Measurements from ENCODE around the gene UFSP2.

The UFSP2 gene

GRCh38 chr4:185426960-185427688 is 1.4 kb upstream of the UFSP2 start:
- Histone ChIP-seq H3K4me3 (ENCODE audit: low read depth, low read length) (no peak overlapping the region), H3K36me3 (ENCODE audit: control insufficient read depth, insufficient read depth, low read length) (peaks cover 3% of the 10 kb centered on the region; the same call in 1 of the 2 replicates), H3K9me3 (ENCODE audit: control insufficient read depth, insufficient read depth, low read length) (no peaks in the 10 kb centered on the region), H3K4me1 (ENCODE audit: control insufficient read depth, insufficient read depth, low read length) (peaks cover 5% of the 10 kb centered on the region; the same call in 1 of the 2 replicates), H3K27me3 (ENCODE audit: control insufficient read depth, insufficient read depth, low read length) (no peaks in the 10 kb centered on the region), H3K27ac (ENCODE audit: low read depth, low read length) (no peak overlapping the region), H3K9ac (ENCODE audit: low read depth, low read length) (no peak overlapping the region)

GRCh38 chr4:185424905-185425646 is 688 bp downstream of the UFSP2 start:
- Histone ChIP-seq H3K27me3 (ENCODE audit: control insufficient read depth, insufficient read depth, low read length) (no peaks in the 10 kb centered on the region), H3K36me3 (ENCODE audit: control insufficient read depth, insufficient read depth, low read length) (peaks cover 23% of the 10 kb centered on the region), H3K27ac (ENCODE audit: low read depth, low read length) (peak overlapping the region; percentile 91), H3K9me3 (ENCODE audit: control insufficient read depth, insufficient read depth, low read length) (no peaks in the 10 kb centered on the region), H3K4me3 (ENCODE audit: low read depth, low read length) (peak overlapping the region; percentile 79), H3K4me1 (ENCODE audit: control insufficient read depth, insufficient read depth, low read length) (peaks cover 5% of the 10 kb centered on the region; the same call in 1 of the 2 replicates), H3K9ac (ENCODE audit: low read depth, low read length) (peak overlapping the region; percentile 99)

DNA sequence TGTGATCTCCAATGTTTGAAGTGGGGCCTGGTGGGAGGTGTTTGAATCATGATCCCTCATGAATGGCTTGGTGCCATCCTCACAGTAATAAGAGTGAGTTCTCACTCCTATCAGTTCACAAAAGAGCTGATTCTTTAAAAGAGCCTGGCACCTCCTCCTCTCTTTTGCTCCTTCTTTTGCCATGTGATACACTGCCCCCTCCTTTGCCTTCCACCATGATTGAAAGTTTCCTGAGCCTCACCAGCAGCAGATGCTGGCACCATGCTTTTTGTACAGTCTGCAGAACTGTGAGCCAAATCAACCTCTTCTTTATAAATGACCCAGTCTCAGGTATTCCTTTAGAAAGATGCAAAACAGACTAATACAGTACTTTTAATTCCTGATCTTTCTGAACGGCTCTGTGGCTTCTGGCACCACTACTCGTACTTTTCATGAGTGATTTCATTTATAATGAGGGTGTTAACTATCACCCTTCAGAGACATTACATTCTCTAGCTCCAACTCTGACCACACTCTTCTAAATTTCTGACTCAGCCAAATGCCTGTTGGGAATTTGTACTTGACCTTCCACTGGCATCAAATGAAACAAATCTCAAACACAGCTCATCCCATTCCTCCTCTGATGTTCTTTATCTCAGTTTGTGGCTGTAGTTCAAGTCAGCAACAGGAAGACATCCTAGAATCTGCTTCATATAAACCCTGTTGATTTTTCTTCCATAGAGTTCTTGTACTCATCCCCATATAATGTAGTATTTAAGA is 4.2 kb downstream of the UFSP2 start:
- H3K27ac ChIP-seq (ENCODE audit: low read depth, low read length) = no peak overlapping the region
- peaks cover 43% of the 10 kb centered on the region for H3K36me3 ChIP-seq (ENCODE audit: control insufficient read depth, insufficient read depth, low read length)
- no peak overlapping the region for H3K9ac ChIP-seq (ENCODE audit: low read depth, low read length)
- peaks cover 5% of the 10 kb centered on the region; the same call in 1 of the 2 replicates for H3K4me1 ChIP-seq (ENCODE audit: control insufficient read depth, insufficient read depth, low read length)
- H3K27me3 ChIP-seq (ENCODE audit: control insufficient read depth, insufficient read depth, low read length) = no peaks in the 10 kb centered on the region
- H3K9me3 ChIP-seq (ENCODE audit: control insufficient read depth, insufficient read depth, low read length) = no peaks in the 10 kb centered on the region
- H3K4me3 ChIP-seq (ENCODE audit: low read depth, low read length) = no peak overlapping the region

DNA sequence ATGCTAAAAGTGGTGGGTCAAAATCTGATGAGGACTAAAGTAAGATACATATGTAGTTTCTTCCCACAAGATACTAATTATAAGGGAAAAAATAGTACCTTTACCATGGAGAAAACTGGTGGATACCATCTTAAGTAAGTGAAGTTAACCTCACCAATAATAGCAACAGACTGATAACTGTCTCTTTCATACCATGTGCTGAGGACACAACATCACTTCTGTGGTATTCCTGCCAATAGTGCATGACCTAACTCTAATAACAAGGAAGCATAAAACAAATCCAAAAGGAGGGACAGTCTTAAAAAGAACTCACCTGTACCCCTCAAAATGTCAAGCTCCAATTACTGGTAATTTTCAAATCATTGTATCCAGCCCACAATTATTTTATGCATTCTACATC is 8.8 kb downstream of the UFSP2 start:
- no peak overlapping the region for H3K27ac ChIP-seq (ENCODE audit: low read depth, low read length)
- no peak overlapping the region for H3K9ac ChIP-seq (ENCODE audit: low read depth, low read length)
- no peak overlapping the region for H3K4me3 ChIP-seq (ENCODE audit: low read depth, low read length)
- no peaks in the 10 kb centered on the region for H3K4me1 ChIP-seq (ENCODE audit: control insufficient read depth, insufficient read depth, low read length)
- H3K36me3 ChIP-seq (ENCODE audit: control insufficient read depth, insufficient read depth, low read length) = peaks cover 74% of the 10 kb centered on the region
- H3K27me3 ChIP-seq (ENCODE audit: control insufficient read depth, insufficient read depth, low read length) = no peaks in the 10 kb centered on the region
- H3K9me3 ChIP-seq (ENCODE audit: control insufficient read depth, insufficient read depth, low read length) = no peaks in the 10 kb centered on the region

DNA sequence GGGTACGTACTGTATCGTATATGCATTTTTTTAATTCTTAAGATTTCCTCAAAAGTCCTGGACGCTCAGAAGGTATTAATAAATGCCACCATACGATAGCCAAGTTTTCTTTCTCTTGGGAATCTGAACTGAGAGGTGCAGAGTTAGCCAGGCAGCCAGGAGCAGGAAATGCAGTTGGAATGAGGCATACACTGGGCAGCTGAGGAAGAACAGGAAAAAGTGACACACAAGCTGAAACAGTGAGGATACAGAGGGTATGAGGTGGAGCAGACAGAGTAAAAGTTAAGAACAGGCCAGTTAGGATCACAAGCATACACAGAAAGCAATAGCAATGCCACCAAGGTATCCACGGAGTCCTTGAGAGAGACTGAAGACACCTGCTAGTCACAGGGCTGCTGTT is 13.4 kb downstream of the UFSP2 start:
- Histone ChIP-seq H3K27ac (ENCODE audit: low read depth, low read length) (no peak overlapping the region), H3K27me3 (ENCODE audit: control insufficient read depth, insufficient read depth, low read length) (no peaks in the 10 kb centered on the region), H3K9me3 (ENCODE audit: control insufficient read depth, insufficient read depth, low read length) (peaks cover 4% of the 10 kb centered on the region; the same call in 1 of the 2 replicates), H3K36me3 (ENCODE audit: control insufficient read depth, insufficient read depth, low read length) (peaks cover 68% of the 10 kb centered on the region), H3K9ac (ENCODE audit: low read depth, low read length) (no peak overlapping the region), H3K4me1 (ENCODE audit: control insufficient read depth, insufficient read depth, low read length) (no peaks in the 10 kb centered on the region), H3K4me3 (ENCODE audit: low read depth, low read length) (no peak overlapping the region)

DNA sequence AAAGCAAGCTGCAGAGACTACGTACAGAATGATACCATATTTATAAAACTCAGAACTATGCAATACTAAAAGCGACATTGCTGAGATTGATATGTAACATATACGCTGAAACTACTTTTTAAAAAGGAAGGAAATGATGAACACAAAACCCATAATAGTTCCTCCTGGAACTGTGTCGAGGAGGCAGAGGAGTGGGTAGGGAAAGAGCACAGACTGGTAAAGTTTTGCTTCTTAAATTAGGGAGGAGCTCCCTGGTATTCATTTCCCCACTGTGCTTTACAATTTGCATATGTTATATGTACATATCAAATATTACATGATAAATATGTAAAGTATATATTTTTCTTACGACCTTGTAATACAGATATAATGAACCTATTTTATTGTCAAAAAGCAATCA is 13.9 kb downstream of the UFSP2 start:
- Histone ChIP-seq H3K9me3 (ENCODE audit: control insufficient read depth, insufficient read depth, low read length) (peaks cover 4% of the 10 kb centered on the region; the same call in 1 of the 2 replicates), H3K36me3 (ENCODE audit: control insufficient read depth, insufficient read depth, low read length) (peaks cover 64% of the 10 kb centered on the region), H3K27ac (ENCODE audit: low read depth, low read length) (no peak overlapping the region), H3K9ac (ENCODE audit: low read depth, low read length) (no peak overlapping the region), H3K27me3 (ENCODE audit: control insufficient read depth, insufficient read depth, low read length) (no peaks in the 10 kb centered on the region), H3K4me1 (ENCODE audit: control insufficient read depth, insufficient read depth, low read length) (no peaks in the 10 kb centered on the region), H3K4me3 (ENCODE audit: low read depth, low read length) (no peak overlapping the region)

DNA sequence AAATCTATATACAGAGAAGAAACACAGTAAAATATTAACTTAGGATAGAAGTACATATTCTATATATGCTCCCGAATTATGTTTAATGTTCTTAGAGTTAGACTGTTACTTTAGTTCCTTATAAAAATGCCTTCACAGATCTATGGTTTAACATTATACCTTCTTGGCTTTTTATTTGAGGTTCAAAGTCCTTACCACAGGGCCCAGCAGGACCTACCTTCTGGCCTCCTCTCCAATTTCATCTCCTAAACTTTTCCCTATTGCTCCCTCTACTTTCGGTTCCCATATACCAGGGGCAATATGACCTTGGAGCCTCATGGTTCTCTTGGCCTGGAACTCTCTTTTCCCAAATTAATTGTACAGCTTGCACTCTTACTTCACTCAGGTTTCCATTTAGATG is 17.3 kb downstream of the UFSP2 start:
- H3K9me3 ChIP-seq (ENCODE audit: control insufficient read depth, insufficient read depth, low read length) = peaks cover 4% of the 10 kb centered on the region; the same call in 1 of the 2 replicates
- no peak overlapping the region for H3K27ac ChIP-seq (ENCODE audit: low read depth, low read length)
- H3K27me3 ChIP-seq (ENCODE audit: control insufficient read depth, insufficient read depth, low read length) = no peaks in the 10 kb centered on the region
- peaks cover 50% of the 10 kb centered on the region for H3K36me3 ChIP-seq (ENCODE audit: control insufficient read depth, insufficient read depth, low read length)
- no peak overlapping the region for H3K4me3 ChIP-seq (ENCODE audit: low read depth, low read length)
- no peaks in the 10 kb centered on the region for H3K4me1 ChIP-seq (ENCODE audit: control insufficient read depth, insufficient read depth, low read length)
- H3K9ac ChIP-seq (ENCODE audit: low read depth, low read length) = no peak overlapping the region

DNA sequence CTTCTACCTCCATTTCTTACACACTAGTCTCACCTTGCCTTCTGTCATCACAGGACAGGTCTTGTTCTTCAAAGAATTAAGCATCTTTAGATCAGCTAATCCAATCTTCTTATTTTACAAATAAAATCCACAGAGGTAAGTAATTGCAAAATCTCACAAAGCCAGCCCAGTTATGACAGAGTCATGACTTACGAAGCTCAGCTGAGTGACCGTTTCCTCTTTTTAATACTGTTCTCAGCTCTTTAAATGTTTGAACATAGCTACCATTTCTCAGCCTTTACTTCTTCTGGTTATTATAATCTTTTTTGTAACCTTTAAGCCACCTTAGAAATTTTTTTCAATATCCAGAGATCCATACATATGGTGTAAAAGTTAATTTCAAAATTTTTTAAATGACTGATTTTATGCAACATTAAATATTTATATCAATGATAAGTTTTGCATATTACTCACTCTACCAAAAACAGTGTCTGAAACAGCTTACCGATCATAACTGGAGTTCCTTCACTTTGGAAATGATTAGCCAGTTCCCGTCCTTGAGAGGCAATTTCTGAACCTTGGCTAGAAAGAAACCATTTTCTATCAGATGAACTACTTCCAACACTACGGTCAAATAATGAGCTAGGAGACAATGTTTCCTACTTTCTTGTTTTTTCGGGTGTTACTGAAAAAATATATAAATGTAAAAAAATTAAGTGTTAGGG is 20.3 kb downstream of the UFSP2 start:
- Histone ChIP-seq H3K27ac (ENCODE audit: low read depth, low read length) (no peak overlapping the region), H3K27me3 (ENCODE audit: control insufficient read depth, insufficient read depth, low read length) (no peaks in the 10 kb centered on the region), H3K9me3 (ENCODE audit: control insufficient read depth, insufficient read depth, low read length) (peaks cover 4% of the 10 kb centered on the region; the same call in 1 of the 2 replicates), H3K4me1 (ENCODE audit: control insufficient read depth, insufficient read depth, low read length) (no peaks in the 10 kb centered on the region), H3K9ac (ENCODE audit: low read depth, low read length) (no peak overlapping the region), H3K4me3 (ENCODE audit: low read depth, low read length) (no peak overlapping the region), H3K36me3 (ENCODE audit: control insufficient read depth, insufficient read depth, low read length) (peaks cover 43% of the 10 kb centered on the region)

DNA sequence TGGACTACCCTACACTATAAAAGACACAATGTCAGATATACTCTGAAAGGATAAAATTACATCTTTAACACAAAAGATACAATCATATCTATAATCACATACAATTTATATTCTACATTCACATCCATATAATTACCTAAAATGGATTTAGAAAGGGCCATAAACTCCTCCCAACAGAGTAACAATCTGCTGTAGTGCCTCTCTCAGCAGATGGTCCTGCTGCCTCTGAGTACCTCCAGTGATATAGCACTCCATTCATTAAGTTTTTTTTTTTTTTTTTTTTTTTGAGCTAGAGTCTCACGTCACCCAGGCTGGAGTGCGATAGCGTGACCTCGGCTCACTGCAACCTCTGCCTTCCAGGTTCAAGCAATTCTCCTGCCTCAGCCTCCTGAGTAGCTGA is 21.7 kb downstream of the UFSP2 start:
- Histone ChIP-seq H3K36me3 (ENCODE audit: control insufficient read depth, insufficient read depth, low read length) (peaks cover 48% of the 10 kb centered on the region), H3K9me3 (ENCODE audit: control insufficient read depth, insufficient read depth, low read length) (no peaks in the 10 kb centered on the region), H3K27ac (ENCODE audit: low read depth, low read length) (no peak overlapping the region), H3K4me3 (ENCODE audit: low read depth, low read length) (no peak overlapping the region), H3K9ac (ENCODE audit: low read depth, low read length) (no peak overlapping the region), H3K4me1 (ENCODE audit: control insufficient read depth, insufficient read depth, low read length) (no peaks in the 10 kb centered on the region), H3K27me3 (ENCODE audit: control insufficient read depth, insufficient read depth, low read length) (no peaks in the 10 kb centered on the region)

- Histone ChIP-seq H3K9ac (ENCODE audit: low read depth, low read length) (no peak overlapping the region), H3K4me3 (ENCODE audit: low read depth, low read length) (no peak overlapping the region), H3K36me3 (ENCODE audit: control insufficient read depth, insufficient read depth, low read length) (peaks cover 26% of the 10 kb centered on the region), H3K4me1 (ENCODE audit: control insufficient read depth, insufficient read depth, low read length) (peaks cover 12% of the 10 kb centered on the region), H3K9me3 (ENCODE audit: control insufficient read depth, insufficient read depth, low read length) (no peaks in the 10 kb centered on the region), H3K27me3 (ENCODE audit: control insufficient read depth, insufficient read depth, low read length) (no peaks in the 10 kb centered on the region), H3K27ac (ENCODE audit: low read depth, low read length) (no peak overlapping the region)
Observed at GRCh38 chr4:185399466-185399865, 26.3 kb downstream of the UFSP2 start.
